Measurements from ENCODE around the gene ZNF516. TPM values are rescaled to one million over a fixed set of nuclear protein-coding genes. Genes with fewer than 3 reads are reported as not detected.

ZNF516 gene
- total and polyA plus RNA-seq, 2 of the 4 experiments (the other 2 are of a cell fraction): 7.9 to 16.9 TPM

- Histone ChIP-seq H2BK120ac (ENCODE audit: low read depth, low read length) (no peak overlapping the region), H3K4me2 (ENCODE audit: low read depth, low read length) (no peak overlapping the region), H3K56ac (ENCODE audit: extremely low read depth, insufficient read depth, low read length) (no peak overlapping the region), H4K5ac (ENCODE audit: low read depth, low read length) (no peak overlapping the region), H3K23ac (ENCODE audit: low read depth, low read length) (no peak overlapping the region), H2BK5ac (ENCODE audit: low read depth, low read length, poor library complexity, severe bottlenecking) (no peak overlapping the region), H2AK5ac (ENCODE audit: low read depth, low read length) (no peak overlapping the region), H3K27me3 (ENCODE audit: control insufficient read depth, insufficient read depth, low read length) (no peaks in the 10 kb centered on the region), H3K9me1 (ENCODE audit: insufficient read depth, low read length) (peaks cover 14% of the 10 kb centered on the region; the same call in 1 of the 2 replicates), H3K27ac (ENCODE audit: insufficient read depth, low read length) (no peak overlapping the region), H3K4me1 (ENCODE audit: control insufficient read depth, insufficient read depth, low read length) (peaks cover 6% of the 10 kb centered on the region), H3K79me1 (ENCODE audit: low read depth in 1 of 2, low read length in 2 of 2) (peaks cover 13 to 73% of the 10 kb centered on the region in 2 experiments; a peak in 3 of 4 replicates), H2AK9ac (replicated peaks; ENCODE audit: low read depth, low read length, poor library complexity) (no peak overlapping the region), H3K4me3 (ENCODE audit: insufficient read depth, low read depth, low read length) (no peak overlapping the region), H4K20me1 (ENCODE audit: insufficient read depth, low read length) (peaks cover 77% of the 10 kb centered on the region), H3K9ac (ENCODE audit: low read depth, low read length) (no peak overlapping the region), H3K14ac (replicated peaks; ENCODE audit: low read depth, low read length) (no peak overlapping the region), H3K18ac (ENCODE audit: low read depth, low read length) (no peak overlapping the region), H3K4ac (ENCODE audit: low read depth, low read length) (no peak overlapping the region), H4K91ac (ENCODE audit: insufficient read depth, low read depth, low read length) (no peak overlapping the region), H2BK20ac (ENCODE audit: low read depth, low read length) (no peak overlapping the region), H2BK15ac (ENCODE audit: low read depth, low read length) (no peak overlapping the region), H3K9me3 (ENCODE audit: control insufficient read depth, insufficient read depth, low read length) (no peaks in the 10 kb centered on the region), H3K36me3 (ENCODE audit: control insufficient read depth, insufficient read depth, low read length) (peaks cover 12% of the 10 kb centered on the region; the same call in 1 of the 2 replicates), H2AFZ (replicated peaks; ENCODE audit: low read length, poor library complexity) (no peak overlapping the region), H4K8ac (ENCODE audit: low read depth in 2 of 2, low read length in 2 of 2) (no peak overlapping the region)
- no CpG with 5 or more reads among the region's 7 CpGs for WGBS, 2 experiments (ENCODE audit: extremely low coverage in 2 of 2, insufficient read length in 1 of 2)
- no peak for ATAC-seq (ENCODE audit: low read depth)
- dilution Hi-C loops (cut with HindIII; ENCODE audit: low sequenced_read_pairs, unreplicated experiment): no loop called here
- BruUV-seq (replicated peaks): no TSS peak
- no peak for DNase-seq
- CTCF ChIA-PET: interaction anchor here (0.6 to 2.0 kb wide), 9 partner anchors 33 to 311 kb away, joined by 3 to 14 read pairs (median 5); no protein-coding TSS in a partner anchor
- in situ Hi-C loops (cut with MboI; ENCODE audit: low sequenced_read_pairs): loop anchor here (5.0 kb wide), 1 partner anchor 289 kb away; no protein-coding TSS in a partner anchor
- no peak for TF ChIP-seq NFE2L2 (IDR thresholded peaks at IDR 0.05; ENCODE audit: low read depth, low read length)
- TF ChIP-seq RAD21 (IDR thresholded peaks at IDR 0.05; ENCODE audit: low read length): no peak
- no peak for TF ChIP-seq RCOR1 (IDR thresholded peaks at IDR 0.05; ENCODE audit: insufficient replicate concordance, low read length)
- TF ChIP-seq MXI1 (IDR thresholded peaks at IDR 0.05; ENCODE audit: borderline replicate concordance, low read depth, low read length): no peak
- no peak for TF ChIP-seq RFX5 (IDR thresholded peaks at IDR 0.05; ENCODE audit: low read depth, low read length)
- intact Hi-C loops (cut with micrococcal nuclease): no loop called here
- POLR2A ChIA-PET (ENCODE audit: unreplicated experiment): no interaction called here
Measured at GRCh38 chr18:76398295-76398694, 96.7 kb downstream of the ZNF516 start.
